HT1080 (cell line): Measurements from ENCODE around the gene ACTN1. TPM values are rescaled to one million over a fixed set of nuclear protein-coding genes. Genes with fewer than 3 reads are reported as not detected.

Source experiments
- DNase-seq: peaks from one replicate; pipeline ENCODE4 v3.0.0-alpha.2; 2015; ENCODE audit warnings: low read depth
- total RNA-seq: library from RNA; depleted of rRNA; stranded (reverse); fragments of >200 nt; shearing (Covaris generic); gene quantifications from 2 replicates; pipeline ENCODE4 v1.2.3, GENCODE V29; 2014

Gene ACTN1
- total RNA-seq, 1 experiment from 2014 or later = 266 TPM

- DNase-seq = no peak
Measured at GRCh38 chr14:68937471-68938270, 41.4 kb downstream of the ACTN1 start.

- DNase-seq = no peak
Measured at GRCh38 chr14:68936980-68937379, 42.1 kb downstream of the ACTN1 start.

GRCh38 chr14:68936476-68936875 lies 42.6 kb downstream of the ACTN1 start:
- no peak for DNase-seq

GRCh38 chr14:68935761-68936214 lies 43.3 kb downstream of the ACTN1 start:
- no peak for DNase-seq

GRCh38 chr14:68934066-68934465 lies 45.0 kb downstream of the ACTN1 start:
- no peak for DNase-seq

GRCh38 chr14:68932686-68933085 lies 46.4 kb downstream of the ACTN1 start:
- DNase-seq = no peak

- DNase-seq = peak; percentile 49
Measured at GRCh38 chr14:68932231-68932630, 46.9 kb downstream of the ACTN1 start.

- DNase-seq = no peak
Measured at GRCh38 chr14:68931474-68932051, 47.5 kb downstream of the ACTN1 start.

GRCh38 chr14:68931063-68931462 lies 48.0 kb downstream of the ACTN1 start:
- DNase-seq = no peak

GRCh38 chr14:68929623-68930307 lies 49.3 kb downstream of the ACTN1 start:
- no peak for DNase-seq

GRCh38 chr14:68928770-68929550 lies 50.1 kb downstream of the ACTN1 start:
- DNase-seq = no peak

- no peak for DNase-seq
Measured at GRCh38 chr14:68927956-68928675, 51.0 kb downstream of the ACTN1 start.

GRCh38 chr14:68927089-68927488 lies 52.0 kb downstream of the ACTN1 start:
- no peak for DNase-seq

GRCh38 chr14:68926236-68926635 lies 52.9 kb downstream of the ACTN1 start:
- DNase-seq = peak; percentile 30

- no peak for DNase-seq
Measured at GRCh38 chr14:68925373-68925772, 53.7 kb downstream of the ACTN1 start.

GRCh38 chr14:68924186-68925158 lies 54.6 kb downstream of the ACTN1 start:
- no peak for DNase-seq

GRCh38 chr14:68922886-68923285 lies 56.2 kb downstream of the ACTN1 start:
- no peak for DNase-seq

GRCh38 chr14:68922201-68922621 lies 56.9 kb downstream of the ACTN1 start:
- DNase-seq = no peak

- DNase-seq = no peak
Measured at GRCh38 chr14:68921666-68922065, 57.4 kb downstream of the ACTN1 start.

GRCh38 chr14:68921049-68921448 lies 58.1 kb downstream of the ACTN1 start:
- DNase-seq = no peak
